Calu3 (cell line): ENCODE measurements around the gene CHADL. TPM values are rescaled to one million over a fixed set of nuclear protein-coding genes. Genes with fewer than 3 reads are reported as not detected.

Experiments used
- BruUV-seq: library from RNA; stranded (reverse); fragments of 400-500 nt; replicated peaks from 2 replicates; lab custom pipeline; 2021; lab: Mats Ljungman, UMichigan
- CTCF ChIA-PET: fragments of 300-600 bp; sonication (Branson Sonifier 250); formaldehyde crosslinking; loops from one replicate; lab custom pipeline; 2022; ENCODE audit warnings: antibody characterized with exemption; lab: Charles Lee
- DNase-seq: peaks from one replicate; pipeline ENCODE4 v3.0.0; 2022
- H3K27ac Mint-ChIP-seq: one replicate; pipeline ENCODE4 v1.8.0; 2022; ENCODE audit warnings: mixed read lengths; ENCODE audit not compliant: unreplicated experiment
- H3K27me3 Mint-ChIP-seq: one replicate; pipeline ENCODE4 v1.8.0; 2022; ENCODE audit warnings: mixed read lengths; ENCODE audit not compliant: unreplicated experiment
- H3K36me3 Mint-ChIP-seq: one replicate; pipeline ENCODE4 v1.8.0; 2022; ENCODE audit warnings: mild to moderate bottlenecking, moderate library complexity, mixed read lengths; ENCODE audit not compliant: insufficient read depth, unreplicated experiment
- H3K4me1 Mint-ChIP-seq: one replicate; pipeline ENCODE4 v1.8.0; 2022; ENCODE audit warnings: mild to moderate bottlenecking, low read depth, mixed read lengths; ENCODE audit not compliant: unreplicated experiment
- H3K4me3 Mint-ChIP-seq: one replicate; pipeline ENCODE4 v1.8.0; 2022; ENCODE audit warnings: mild to moderate bottlenecking, low read depth, moderate library complexity, mixed read lengths; ENCODE audit not compliant: unreplicated experiment
- H3K9me3 Mint-ChIP-seq: one replicate; pipeline ENCODE4 v1.8.0; 2022; ENCODE audit warnings: low read depth, mixed read lengths; ENCODE audit not compliant: unreplicated experiment
- CTCF ChIP-seq: fragments of 200-600 bp; IDR thresholded peaks from one replicate; pipeline ENCODE4 v1.8.0; 2022; ENCODE audit warnings: antibody characterized with exemption; ENCODE audit not compliant: unreplicated experiment
- intact Hi-C: fragments of 100-400 bp; cut with micrococcal nuclease; formaldehyde crosslinking; loops from one replicate; pipeline ENCODE4 v1.10.0; 2022; ENCODE audit not compliant: unreplicated experiment
- total RNA-seq: library from RNA; stranded (reverse); gene quantifications from 2 replicates; pipeline ENCODE4 v1.2.3, GENCODE V29; 2022

The CHADL gene
- total RNA-seq, 1 experiment from 2014 or later: 0.73 TPM

- Mint-ChIP-seq H3K4me3 (peak overlapping the region; percentile 70), H3K27ac (no peak overlapping the region), H3K9me3 (no peaks in the 10 kb centered on the region), H3K36me3 (peaks cover 42% of the 10 kb centered on the region), H3K27me3 (no peaks in the 10 kb centered on the region), H3K4me1 (no peaks in the 10 kb centered on the region)
- TF ChIP-seq CTCF: no peak
- BruUV-seq: no TSS peak
- intact Hi-C loops: loop anchor here (5.0 kb wide), 1 partner anchor 316 kb away; no protein-coding TSS in a partner anchor
- CTCF ChIA-PET: interaction anchor here (0.6 to 2.0 kb wide), 9 partner anchors 15 to 317 kb away, joined by 3 to 51 read pairs (median 4); partner anchors contain the start of gene ZC3H7B
- DNase-seq: peak; percentile 90
These were observed 2.8 kb downstream of the CHADL start for GRCh38 chr22:41237707-41238569.

GRCh38 chr22:41237036-41237706, 3.6 kb downstream of the CHADL start:
- Mint-ChIP-seq H3K4me3 (peak overlapping the region; percentile 70), H3K27ac (no peak overlapping the region), H3K36me3 (peaks cover 36% of the 10 kb centered on the region), H3K9me3 (no peaks in the 10 kb centered on the region), H3K27me3 (no peaks in the 10 kb centered on the region), H3K4me1 (no peaks in the 10 kb centered on the region)
- no TSS peak for BruUV-seq
- TF ChIP-seq CTCF: peak; percentile 67
- intact Hi-C loops: loop anchor here (5.0 kb wide), 1 partner anchor 315 kb away; no protein-coding TSS in a partner anchor
- CTCF ChIA-PET: interaction anchor here (0.6 to 2.0 kb wide), 7 partner anchors 53 to 316 kb away, joined by 3 to 51 read pairs (median 3); partner anchors contain the start of gene ZC3H7B
- DNase-seq: no peak

GRCh38 chr22:41234815-41235695, 5.7 kb downstream of the CHADL start:
- Mint-ChIP-seq H3K9me3 (no peaks in the 10 kb centered on the region), H3K4me3 (no peak overlapping the region)
- no peak for DNase-seq

More at GRCh38 chr22:41234815-41235695, 5.7 kb downstream of the CHADL start:
- no TSS peak for BruUV-seq
- H3K36me3 Mint-ChIP-seq: peaks cover 27% of the 10 kb centered on the region
- no peaks in the 10 kb centered on the region for H3K4me1 Mint-ChIP-seq
- CTCF ChIA-PET: no interaction called here
- intact Hi-C loops: loop anchor here (5.0 kb wide), 1 partner anchor 313 kb away; no protein-coding TSS in a partner anchor
- no peak for TF ChIP-seq CTCF
- no peaks in the 10 kb centered on the region for H3K27me3 Mint-ChIP-seq
- no peak overlapping the region for H3K27ac Mint-ChIP-seq
